HepG2 (cell line): ENCODE data around the gene SERTAD2. TPM values are rescaled to one million over a fixed set of nuclear protein-coding genes. Genes with fewer than 3 reads are reported as not detected.

Experiments used
- ARID3A ChIP-seq: IDR thresholded peaks from 2 replicates; pipeline ENCODE4 v1.6.1; 2012; ENCODE audit warnings: low read depth, low read length, improper control_type of control experiment
- ARID4A ChIP-seq: sonication (generic); formaldehyde crosslinking; IDR thresholded peaks from 2 replicates; pipeline ENCODE4 v1.5.0; 2020; ENCODE audit warnings: mild to moderate bottlenecking, missing genetic modification reagents, borderline replicate concordance
- ARID5B ChIP-seq: IDR thresholded peaks from 2 replicates; pipeline ENCODE4 v1.4.0; 2020; ENCODE audit warnings: mild to moderate bottlenecking, missing genetic modification reagents
- CEBPG ChIP-seq: IDR thresholded peaks from 2 replicates; pipeline ENCODE4 v1.6.1; 2016
- ETV5 ChIP-seq: IDR thresholded peaks from 2 replicates; pipeline ENCODE4 v1.6.1; 2018; ENCODE audit warnings: missing biosample characterization, missing genetic modification reagents, inconsistent platforms, borderline replicate concordance
- GABPA ChIP-seq, 2 experiments: IDR thresholded peaks; 2 replicates each; pipeline ENCODE4 v1.6.1; 2011 to 2016; ENCODE audit warnings: low read depth in 2 of 2, low read length in 1 of 2, missing biosample characterization in 1 of 2, missing genetic modification characterization in 1 of 2
- HNF4G ChIP-seq, 2 experiments: sonication (generic) in 1 of 2; formaldehyde crosslinking in 1 of 2; IDR thresholded peaks; 2 replicates each; pipeline versions ENCODE4 v1.4.0 to v1.6.1; 2011 to 2020; ENCODE audit warnings: borderline replicate concordance in 2 of 2, low read depth in 2 of 2, mild to moderate bottlenecking in 2 of 2, low read length in 1 of 2, missing genetic modification reagents in 1 of 2, moderate library complexity in 1 of 2
- JUNB ChIP-seq: sonication (generic); formaldehyde crosslinking; IDR thresholded peaks from 2 replicates; pipeline ENCODE4 v1.8.0; 2022; ENCODE audit warnings: missing genetic modification reagents, mild to moderate bottlenecking, borderline replicate concordance
- KDM1A ChIP-seq: IDR thresholded peaks from 2 replicates; pipeline ENCODE4 v1.6.1; 2016; ENCODE audit warnings: missing compliant biosample characterization
- KLF15 ChIP-seq: sonication (generic); formaldehyde crosslinking; IDR thresholded peaks from 2 replicates; pipeline ENCODE4 v1.8.1; 2023; ENCODE audit warnings: borderline replicate concordance, mild to moderate bottlenecking, inconsistent platforms, missing genetic modification reagents, mixed read lengths
- NFIC ChIP-seq: IDR thresholded peaks from 2 replicates; pipeline ENCODE4 v1.6.1; 2012; ENCODE audit warnings: mild to moderate bottlenecking, low read length, inconsistent platforms
- PHF20 ChIP-seq: sonication (generic); formaldehyde crosslinking; IDR thresholded peaks from 2 replicates; pipeline ENCODE4 v1.5.0; 2020; ENCODE audit warnings: mild to moderate bottlenecking, missing genetic modification reagents
- REXO4 ChIP-seq: sonication (generic); formaldehyde crosslinking; IDR thresholded peaks from 2 replicates; pipeline ENCODE4 v1.8.0; 2022; ENCODE audit warnings: missing genetic modification reagents, mild to moderate bottlenecking, borderline replicate concordance
- RXRA ChIP-seq: sonication (generic); formaldehyde crosslinking; IDR thresholded peaks from 2 replicates; pipeline ENCODE4 v1.5.1; 2020; ENCODE audit warnings: missing genetic modification reagents
- SKI ChIP-seq: fragments of 450-650 bp; IDR thresholded peaks from one replicate; pipeline ENCODE4 v1.6.1; 2018; ENCODE audit warnings: mild to moderate bottlenecking; ENCODE audit not compliant: partially characterized antibody
- STAG1 ChIP-seq: sonication (generic); formaldehyde crosslinking; IDR thresholded peaks from 2 replicates; pipeline ENCODE4 v1.4.0; 2020; ENCODE audit warnings: missing genetic modification reagents
- ZMYM4 ChIP-seq: sonication (generic); formaldehyde crosslinking; IDR thresholded peaks from 2 replicates; pipeline ENCODE4 v1.8.1; 2023; ENCODE audit warnings: mild to moderate bottlenecking, missing genetic modification reagents
- ZNF3 ChIP-seq: IDR thresholded peaks from 2 replicates; pipeline ENCODE4 v1.7.0; 2017; ENCODE audit warnings: inconsistent platforms
- ZNF737 ChIP-seq: sonication (generic); formaldehyde crosslinking; IDR thresholded peaks from 2 replicates; pipeline ENCODE4 v1.5.0; 2020; ENCODE audit warnings: missing genetic modification reagents, mild to moderate bottlenecking, borderline replicate concordance
- ZSCAN9 ChIP-seq: IDR thresholded peaks from 2 replicates; pipeline ENCODE4 v1.6.1; 2016; ENCODE audit warnings: borderline replicate concordance
- polyA plus RNA-seq, 8 experiments: library from polyadenylated mRNA; depleted of rRNA in 3 of 8; stranded (reverse) in 7 of 8; unstranded in 1 of 8; fragments of >200 nt; fragmentation: Illumina TruSeq in 4 of 8; extraction: Trizol in 4 of 8; gene quantifications; 2 replicates each; pipeline versions ENCODE4 v1.2.1 to v1.2.3, GENCODE V29; 2011 to 2016; ENCODE audit warnings: low read depth in 4 of 8, missing spikeins in 1 of 8, mixed read lengths in 1 of 8; ENCODE audit not compliant: insufficient read depth in 1 of 8
- total RNA-seq, 5 experiments: library from RNA; depleted of rRNA; stranded (reverse); fragments of >200 nt; fragmentation: Illumina TruSeq; extraction: Trizol; gene quantifications; 2 replicates each; pipeline ENCODE4 v1.2.3, GENCODE V29; 2016; ENCODE audit warnings: low read depth in 1 of 5

SERTAD2 gene
- total and polyA plus RNA-seq, 2 of the 13 experiments (the other 11 are each of a cell fraction or from before 2014, with no cell fraction given): 6.7 to 22.6 TPM

GRCh38 chr2:64669288-64669687, 15.6 kb upstream of the SERTAD2 start (continued):
- TF ChIP-seq ARID5B: peak; percentile 99
- TF ChIP-seq NFIC: peak; percentile 74; the same call in 1 of the 2 replicates
- no peak for TF ChIP-seq KLF15 (CRISPR knock-in tag)
- no peak for TF ChIP-seq ZNF737 (CRISPR knock-in tag)
- peak; percentile 37; the same call in 1 of the 2 replicates for TF ChIP-seq RXRA (CRISPR knock-in tag)
- TF ChIP-seq ETV5 (CRISPR knock-in tag): peak; percentile 99
- TF ChIP-seq JUNB: no peak
- TF ChIP-seq CEBPG: peak; percentile 95
- TF ChIP-seq KDM1A (CRISPR knock-in tag): 0 out of 2 replicates have a peak, but pooled peaks have one; percentile 59
- TF ChIP-seq STAG1: no peak
- peak; percentile 35; the same call in 1 of the 2 replicates for TF ChIP-seq ARID4A (CRISPR knock-in tag)
- no peak for TF ChIP-seq ZNF3 (CRISPR knock-in tag)
- TF ChIP-seq GABPA (IDR thresholded peaks at IDR 0.05; ENCODE audit: low read depth, low read length): no peak
- TF ChIP-seq GABPA (CRISPR knock-in tag; IDR thresholded peaks at IDR 0.05; ENCODE audit: low read depth): peak; percentile 71
- no peak for TF ChIP-seq ARID3A
- no peak for TF ChIP-seq PHF20 (CRISPR knock-in tag)
- TF ChIP-seq REXO4 (CRISPR knock-in tag): no peak
- no peak for TF ChIP-seq HNF4G (IDR thresholded peaks at IDR 0.05; ENCODE audit: borderline replicate concordance, low read depth, low read length)
- no peak for TF ChIP-seq HNF4G (CRISPR knock-in tag; IDR thresholded peaks at IDR 0.05; ENCODE audit: borderline replicate concordance, low read depth)
- TF ChIP-seq ZMYM4 (CRISPR knock-in tag): peak; percentile 91
- peak; percentile 96 for TF ChIP-seq ZSCAN9 (CRISPR knock-in tag)
- TF ChIP-seq SKI: peak; percentile 53
